PFSK-1 (cell line): ENCODE measurements around the gene NCAM1.

Experiments used
- FOXP2 ChIP-seq: optimal IDR thresholded peaks from 2 replicates; pipeline ENCODE3; 2011; ENCODE audit warnings: borderline replicate concordance, control low read depth, inconsistent platforms; ENCODE audit not compliant: insufficient read depth; ENCODE audit errors: extremely low read length, extremely low read depth
- POLR2AphosphoS5 ChIP-seq: IDR thresholded peaks from 2 replicates; pipeline ENCODE4 v1.6.1; 2012; ENCODE audit warnings: low read depth, mild to moderate bottlenecking, control low read depth, low read length, moderate library complexity
- SIN3A ChIP-seq: IDR thresholded peaks from 2 replicates; pipeline ENCODE4 v1.6.1; 2012; ENCODE audit warnings: mild to moderate bottlenecking, low read length, moderate library complexity, borderline replicate concordance; ENCODE audit not compliant: insufficient read depth
- TAF1 ChIP-seq: IDR thresholded peaks from 2 replicates; pipeline ENCODE4 v1.6.1; 2012; ENCODE audit warnings: low read length, control low read depth, borderline replicate concordance; ENCODE audit not compliant: insufficient read depth
- TF ChIP-seq, protein P1 (sequence below), 2 experiments: IDR thresholded peaks; 2 replicates each; pipeline versions ENCODE4 v1.6.1 to v1.8.0; 2011 to 2012; ENCODE audit warnings: low read depth in 2 of 2, low read length in 2 of 2, control low read depth in 1 of 2, inconsistent platforms in 1 of 2, mild to moderate bottlenecking in 1 of 2, moderate library complexity in 1 of 2; ENCODE audit not compliant: insufficient read depth in 1 of 2

Gene NCAM1

DNA sequence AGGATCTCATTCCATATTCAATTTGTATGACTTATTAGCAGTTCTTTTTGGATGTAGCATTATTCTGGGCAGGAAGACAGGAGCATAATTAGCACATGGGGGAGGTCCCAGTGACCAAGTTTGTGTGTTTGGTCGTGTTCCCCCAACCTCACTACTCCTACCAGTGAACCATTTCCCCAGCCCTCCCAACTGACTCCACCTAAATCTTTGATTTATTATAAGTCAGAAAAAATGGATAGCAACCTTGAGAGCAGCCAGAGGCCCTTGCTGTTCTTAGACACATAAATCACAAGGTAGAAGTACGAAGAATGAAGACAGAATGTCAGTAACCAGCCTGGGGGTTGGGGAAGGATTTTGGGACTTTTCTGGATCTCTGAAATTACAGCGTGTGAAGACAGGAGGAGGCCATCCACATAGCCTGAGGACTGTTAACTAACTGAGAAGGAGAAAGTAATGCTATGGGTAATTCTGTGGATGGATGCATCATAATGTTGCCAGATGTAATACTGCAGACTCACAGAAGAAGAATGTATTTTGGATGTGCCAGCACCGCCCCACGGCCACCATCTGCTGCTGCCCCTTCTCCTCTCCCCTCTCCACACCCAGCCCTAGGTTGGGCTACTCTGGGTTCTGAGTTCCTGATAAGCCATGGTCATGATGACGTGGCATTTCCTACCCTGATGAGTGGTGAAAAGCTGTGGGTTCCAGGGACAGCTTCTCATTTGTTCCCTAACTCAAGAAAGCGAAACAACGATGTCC lies 228.9 kb downstream of the NCAM1 start:
- TF ChIP-seq POLR2AphosphoS5 (no peak), FOXP2 (no peak), TAF1 (no peak), SIN3A (no peak)
- TF ChIP-seq, protein P1, sequence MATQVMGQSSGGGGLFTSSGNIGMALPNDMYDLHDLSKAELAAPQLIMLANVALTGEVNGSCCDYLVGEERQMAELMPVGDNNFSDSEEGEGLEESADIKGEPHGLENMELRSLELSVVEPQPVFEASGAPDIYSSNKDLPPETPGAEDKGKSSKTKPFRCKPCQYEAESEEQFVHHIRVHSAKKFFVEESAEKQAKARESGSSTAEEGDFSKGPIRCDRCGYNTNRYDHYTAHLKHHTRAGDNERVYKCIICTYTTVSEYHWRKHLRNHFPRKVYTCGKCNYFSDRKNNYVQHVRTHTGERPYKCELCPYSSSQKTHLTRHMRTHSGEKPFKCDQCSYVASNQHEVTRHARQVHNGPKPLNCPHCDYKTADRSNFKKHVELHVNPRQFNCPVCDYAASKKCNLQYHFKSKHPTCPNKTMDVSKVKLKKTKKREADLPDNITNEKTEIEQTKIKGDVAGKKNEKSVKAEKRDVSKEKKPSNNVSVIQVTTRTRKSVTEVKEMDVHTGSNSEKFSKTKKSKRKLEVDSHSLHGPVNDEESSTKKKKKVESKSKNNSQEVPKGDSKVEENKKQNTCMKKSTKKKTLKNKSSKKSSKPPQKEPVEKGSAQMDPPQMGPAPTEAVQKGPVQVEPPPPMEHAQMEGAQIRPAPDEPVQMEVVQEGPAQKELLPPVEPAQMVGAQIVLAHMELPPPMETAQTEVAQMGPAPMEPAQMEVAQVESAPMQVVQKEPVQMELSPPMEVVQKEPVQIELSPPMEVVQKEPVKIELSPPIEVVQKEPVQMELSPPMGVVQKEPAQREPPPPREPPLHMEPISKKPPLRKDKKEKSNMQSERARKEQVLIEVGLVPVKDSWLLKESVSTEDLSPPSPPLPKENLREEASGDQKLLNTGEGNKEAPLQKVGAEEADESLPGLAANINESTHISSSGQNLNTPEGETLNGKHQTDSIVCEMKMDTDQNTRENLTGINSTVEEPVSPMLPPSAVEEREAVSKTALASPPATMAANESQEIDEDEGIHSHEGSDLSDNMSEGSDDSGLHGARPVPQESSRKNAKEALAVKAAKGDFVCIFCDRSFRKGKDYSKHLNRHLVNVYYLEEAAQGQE (IDR thresholded peaks at IDR 0.05; ENCODE audit: insufficient read depth in 1 of 2, low read depth in 2 of 2, low read length in 2 of 2): no peak

DNA sequence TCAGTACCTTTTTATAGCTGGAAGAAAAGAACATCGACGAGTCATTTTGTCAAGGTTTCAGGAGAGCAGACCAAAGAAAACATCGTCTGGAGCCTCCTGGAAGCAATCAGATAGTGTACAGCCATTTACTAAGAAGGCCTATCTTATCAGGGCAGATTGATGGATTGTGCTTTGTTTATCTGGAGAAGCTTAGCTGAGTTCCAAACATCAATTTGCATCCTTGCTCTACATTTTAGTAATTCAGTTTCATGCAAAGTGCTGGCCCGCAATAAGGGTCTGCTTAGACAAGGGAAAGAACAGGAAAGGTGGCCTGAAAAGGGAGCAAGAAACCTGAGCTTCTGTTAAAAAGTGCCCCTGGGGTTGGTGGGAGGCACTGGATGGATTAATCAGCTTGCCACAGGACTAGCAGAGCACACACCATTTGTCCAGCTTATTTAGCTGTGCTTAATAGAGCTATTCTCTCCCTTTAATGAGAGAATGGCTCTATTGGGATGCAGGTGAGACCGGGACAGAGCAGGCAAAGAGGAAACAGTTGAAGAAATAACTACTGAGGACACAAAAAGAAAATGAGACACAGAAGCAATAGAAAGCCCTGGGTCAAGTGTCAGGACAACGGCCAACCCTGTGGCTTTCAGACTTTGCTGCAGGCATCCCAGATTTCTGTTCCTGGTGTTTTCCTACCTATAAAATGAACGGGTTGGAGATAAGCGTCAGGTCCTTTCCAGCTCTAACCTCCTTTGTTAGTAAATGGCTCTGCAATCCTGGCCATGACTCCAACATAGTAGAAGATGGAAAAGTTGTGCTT lies 231.1 kb downstream of the NCAM1 start:
- TF ChIP-seq POLR2AphosphoS5: no peak
- TF ChIP-seq, protein P1 (IDR thresholded peaks at IDR 0.05; ENCODE audit: insufficient read depth in 1 of 2, low read depth in 2 of 2, low read length in 2 of 2): no peak
- no peak for TF ChIP-seq SIN3A
- TF ChIP-seq FOXP2: no peak
- no peak for TF ChIP-seq TAF1

DNA sequence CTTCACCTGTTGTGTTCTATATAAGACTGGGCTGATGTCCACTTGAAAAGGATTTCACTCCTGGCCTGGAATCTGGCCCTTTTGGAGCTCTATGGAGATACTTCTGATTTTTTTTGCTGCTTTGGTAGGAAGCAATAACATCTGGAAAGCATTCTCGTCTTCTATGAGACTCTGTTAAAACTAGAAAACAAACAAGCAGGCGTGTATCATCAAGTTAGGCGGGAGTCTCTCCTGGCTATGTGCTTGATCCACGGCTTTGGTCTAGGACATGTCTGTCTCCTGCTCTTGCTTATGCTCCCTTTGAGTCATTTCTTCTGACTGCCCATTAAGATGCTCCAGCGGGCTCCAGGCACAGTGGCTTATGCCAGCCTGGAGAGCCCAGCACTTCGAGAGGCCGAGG lies 231.8 kb downstream of the NCAM1 start:
- no peak for TF ChIP-seq TAF1
- TF ChIP-seq, protein P1 (IDR thresholded peaks at IDR 0.05; ENCODE audit: insufficient read depth in 1 of 2, low read depth in 2 of 2, low read length in 2 of 2): no peak
- no peak for TF ChIP-seq FOXP2
- TF ChIP-seq POLR2AphosphoS5: no peak
- no peak for TF ChIP-seq SIN3A

GRCh38 chr11:113193946-113194345 lies 232.7 kb downstream of the NCAM1 start:
- TF ChIP-seq SIN3A: no peak
- TF ChIP-seq, protein P1 (IDR thresholded peaks at IDR 0.05; ENCODE audit: insufficient read depth in 1 of 2, low read depth in 2 of 2, low read length in 2 of 2): no peak
- TF ChIP-seq POLR2AphosphoS5: no peak
- no peak for TF ChIP-seq FOXP2
- no peak for TF ChIP-seq TAF1
